ENCODE measurements around the gene AZIN2.

The AZIN2 gene

DNA sequence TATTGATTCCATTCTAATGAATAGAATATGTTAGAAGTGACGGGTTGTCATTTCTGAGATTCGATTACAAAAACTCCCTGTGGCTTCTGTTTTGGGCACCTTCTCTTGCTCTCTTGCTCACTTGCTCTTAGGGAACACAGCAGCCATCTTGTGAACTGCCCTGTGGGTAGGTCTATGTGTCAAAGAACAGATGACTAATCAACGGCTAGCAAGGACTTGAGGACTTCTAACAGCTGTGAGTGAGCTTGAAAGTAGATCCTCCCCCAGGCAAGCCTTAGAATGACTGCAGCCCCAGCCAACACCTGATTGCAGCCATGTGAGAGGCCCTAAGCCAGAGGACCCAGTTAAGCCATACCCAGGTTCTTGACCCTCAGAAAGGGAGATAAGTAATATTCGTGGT lies 49.3 kb downstream of the AZIN2 start:
- H3K27ac ChIP-seq (ENCODE audit: low read depth, low read length, poor library complexity, severe bottlenecking), result no peak overlapping the region

DNA sequence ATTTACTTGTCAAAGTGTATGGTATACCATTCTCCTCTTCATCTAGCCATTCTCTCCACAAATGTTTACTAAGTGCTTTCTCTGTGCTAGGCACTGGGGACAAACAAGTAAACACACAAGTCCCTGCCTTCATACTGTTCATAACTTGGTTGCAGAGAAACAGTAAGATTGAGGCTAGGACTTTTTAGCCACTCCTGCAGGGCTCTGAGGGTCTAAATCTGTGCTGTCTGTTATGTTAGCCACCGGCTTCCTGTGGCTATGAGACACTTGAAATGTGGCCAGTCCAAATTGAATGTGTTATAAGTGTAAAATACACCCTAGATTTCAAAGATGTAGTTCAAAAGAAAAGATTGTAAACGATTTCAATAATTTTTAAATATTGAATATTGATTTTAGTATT lies 50.2 kb downstream of the AZIN2 start:
- no peaks in the 10 kb centered on the region for H3K9me2 ChIP-seq (ENCODE audit: low read depth, low read length)
- H2AFZ ChIP-seq (ENCODE audit: low read length), result no peak overlapping the region
- H4K20me1 ChIP-seq (ENCODE audit: insufficient read depth, low read length), result no peaks in the 10 kb centered on the region
- no peaks in the 10 kb centered on the region; the same call in none of the 2 replicates for H3K27me3 ChIP-seq (ENCODE audit: insufficient read depth, low read length)
- TF ChIP-seq EZH2 (IDR thresholded peaks at IDR 0.05; ENCODE audit: borderline replicate concordance, low read length), result no peak
- TF ChIP-seq, protein P1, sequence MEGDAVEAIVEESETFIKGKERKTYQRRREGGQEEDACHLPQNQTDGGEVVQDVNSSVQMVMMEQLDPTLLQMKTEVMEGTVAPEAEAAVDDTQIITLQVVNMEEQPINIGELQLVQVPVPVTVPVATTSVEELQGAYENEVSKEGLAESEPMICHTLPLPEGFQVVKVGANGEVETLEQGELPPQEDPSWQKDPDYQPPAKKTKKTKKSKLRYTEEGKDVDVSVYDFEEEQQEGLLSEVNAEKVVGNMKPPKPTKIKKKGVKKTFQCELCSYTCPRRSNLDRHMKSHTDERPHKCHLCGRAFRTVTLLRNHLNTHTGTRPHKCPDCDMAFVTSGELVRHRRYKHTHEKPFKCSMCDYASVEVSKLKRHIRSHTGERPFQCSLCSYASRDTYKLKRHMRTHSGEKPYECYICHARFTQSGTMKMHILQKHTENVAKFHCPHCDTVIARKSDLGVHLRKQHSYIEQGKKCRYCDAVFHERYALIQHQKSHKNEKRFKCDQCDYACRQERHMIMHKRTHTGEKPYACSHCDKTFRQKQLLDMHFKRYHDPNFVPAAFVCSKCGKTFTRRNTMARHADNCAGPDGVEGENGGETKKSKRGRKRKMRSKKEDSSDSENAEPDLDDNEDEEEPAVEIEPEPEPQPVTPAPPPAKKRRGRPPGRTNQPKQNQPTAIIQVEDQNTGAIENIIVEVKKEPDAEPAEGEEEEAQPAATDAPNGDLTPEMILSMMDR (IDR thresholded peaks at IDR 0.05; ENCODE audit: low read length), result no peak
- no peaks in the 10 kb centered on the region for H3K36me3 ChIP-seq (ENCODE audit: insufficient read depth, low read length)
- no peak overlapping the region for H3K27ac ChIP-seq (ENCODE audit: low read depth, low read length, poor library complexity, severe bottlenecking)
- H3K4me1 ChIP-seq (ENCODE audit: insufficient read depth, low read length, severe bottlenecking), result peaks cover 9% of the 10 kb centered on the region
- no peaks in the 10 kb centered on the region for H3F3A ChIP-seq (ENCODE audit: insufficient read depth, low read length)
- H3K79me2 ChIP-seq (ENCODE audit: insufficient read depth, low read length), result no peaks in the 10 kb centered on the region
- no peak overlapping the region for H3K9ac ChIP-seq (ENCODE audit: low read length)
- no peak overlapping the region for H3K4me3 ChIP-seq (ENCODE audit: low read depth, low read length, poor library complexity, severe bottlenecking)
- H3K4me2 ChIP-seq (ENCODE audit: low read length), result no peak overlapping the region
- no peaks in the 10 kb centered on the region for H3K9me3 ChIP-seq (ENCODE audit: low read length)

More for the DNA sequence above, 49.3 kb downstream of the AZIN2 start:
- H3K9ac ChIP-seq (ENCODE audit: low read length), result no peak overlapping the region
- H3K9me3 ChIP-seq (ENCODE audit: low read length), result no peaks in the 10 kb centered on the region
- H4K20me1 ChIP-seq (ENCODE audit: insufficient read depth, low read length), result no peaks in the 10 kb centered on the region
- no peaks in the 10 kb centered on the region for H3F3A ChIP-seq (ENCODE audit: insufficient read depth, low read length)
- H2AFZ ChIP-seq (ENCODE audit: low read length), result no peak overlapping the region
- no peak overlapping the region for H3K4me3 ChIP-seq (ENCODE audit: low read depth, low read length, poor library complexity, severe bottlenecking)
- H3K36me3 ChIP-seq (ENCODE audit: insufficient read depth, low read length), result no peaks in the 10 kb centered on the region
- H3K4me1 ChIP-seq (ENCODE audit: insufficient read depth, low read length, severe bottlenecking), result peaks cover 9% of the 10 kb centered on the region
- H3K27me3 ChIP-seq (ENCODE audit: insufficient read depth, low read length), result no peaks in the 10 kb centered on the region; the same call in none of the 2 replicates
- no peaks in the 10 kb centered on the region for H3K79me2 ChIP-seq (ENCODE audit: insufficient read depth, low read length)
- no peak overlapping the region for H3K4me2 ChIP-seq (ENCODE audit: low read length)
- no peaks in the 10 kb centered on the region for H3K9me2 ChIP-seq (ENCODE audit: low read depth, low read length)
- no peak for TF ChIP-seq EZH2 (IDR thresholded peaks at IDR 0.05; ENCODE audit: borderline replicate concordance, low read length)
- TF ChIP-seq, protein P1 (IDR thresholded peaks at IDR 0.05; ENCODE audit: low read length), result no peak

DNA sequence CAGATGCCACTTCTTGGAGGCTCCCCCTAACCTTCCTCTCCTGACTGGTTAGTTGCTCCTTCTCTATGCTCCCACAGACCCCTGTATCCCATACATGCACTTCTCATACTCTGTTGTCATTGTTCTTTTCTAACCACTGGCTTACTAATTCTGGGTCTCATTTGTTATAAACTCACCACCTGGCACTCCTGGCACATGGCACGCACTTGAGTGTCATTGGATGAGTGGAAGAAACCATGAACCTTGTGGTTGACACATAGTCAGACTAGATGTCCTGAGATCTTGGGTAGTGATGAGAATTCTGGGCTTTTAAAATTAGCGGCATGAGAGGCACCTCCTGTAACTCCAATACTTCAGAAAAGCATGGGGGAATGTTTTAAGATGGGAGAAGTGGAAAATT lies 51.6 kb downstream of the AZIN2 start:
- no peaks in the 10 kb centered on the region for H3K9me3 ChIP-seq (ENCODE audit: low read length)
- no peaks in the 10 kb centered on the region for H3F3A ChIP-seq (ENCODE audit: insufficient read depth, low read length)
- H3K79me2 ChIP-seq (ENCODE audit: insufficient read depth, low read length), result no peaks in the 10 kb centered on the region
- no peaks in the 10 kb centered on the region for H3K36me3 ChIP-seq (ENCODE audit: insufficient read depth, low read length)
- H3K27me3 ChIP-seq (ENCODE audit: insufficient read depth, low read length), result no peaks in the 10 kb centered on the region; the same call in none of the 2 replicates
- H3K9ac ChIP-seq (ENCODE audit: low read length), result no peak overlapping the region
- H3K9me2 ChIP-seq (ENCODE audit: low read depth, low read length), result no peaks in the 10 kb centered on the region
- no peak overlapping the region for H2AFZ ChIP-seq (ENCODE audit: low read length)
- no peaks in the 10 kb centered on the region for H4K20me1 ChIP-seq (ENCODE audit: insufficient read depth, low read length)
- H3K27ac ChIP-seq (ENCODE audit: low read depth, low read length, poor library complexity, severe bottlenecking), result no peak overlapping the region
- H3K4me2 ChIP-seq (ENCODE audit: low read length), result no peak overlapping the region
- H3K4me1 ChIP-seq (ENCODE audit: insufficient read depth, low read length, severe bottlenecking), result peaks cover 2% of the 10 kb centered on the region
- TF ChIP-seq, protein P1 (IDR thresholded peaks at IDR 0.05; ENCODE audit: low read length), result no peak
- no peak for TF ChIP-seq EZH2 (IDR thresholded peaks at IDR 0.05; ENCODE audit: borderline replicate concordance, low read length)
- H3K4me3 ChIP-seq (ENCODE audit: low read depth, low read length, poor library complexity, severe bottlenecking), result no peak overlapping the region
